ENCODE measurements around the gene PGAM4.

DNA sequence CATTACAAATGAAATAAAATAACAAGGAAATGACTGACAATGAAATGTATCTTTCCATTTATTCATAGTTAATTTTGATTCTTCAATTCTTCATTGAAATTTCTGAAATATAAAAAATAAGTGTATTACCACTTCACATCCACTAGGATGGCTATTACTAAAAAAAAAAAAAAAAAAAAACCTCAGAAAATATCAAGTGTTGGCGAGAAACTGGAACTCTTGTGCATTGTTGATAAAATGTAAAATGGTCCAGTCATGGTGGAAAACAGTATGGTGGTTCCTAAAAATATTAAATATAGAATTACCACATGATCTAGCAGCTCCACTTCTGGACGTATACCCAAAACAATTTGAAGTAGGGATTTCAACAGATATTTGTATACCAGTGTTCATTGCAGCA lies 22.9 kb downstream of the PGAM4 start:
- TF ChIP-seq, protein P1, sequence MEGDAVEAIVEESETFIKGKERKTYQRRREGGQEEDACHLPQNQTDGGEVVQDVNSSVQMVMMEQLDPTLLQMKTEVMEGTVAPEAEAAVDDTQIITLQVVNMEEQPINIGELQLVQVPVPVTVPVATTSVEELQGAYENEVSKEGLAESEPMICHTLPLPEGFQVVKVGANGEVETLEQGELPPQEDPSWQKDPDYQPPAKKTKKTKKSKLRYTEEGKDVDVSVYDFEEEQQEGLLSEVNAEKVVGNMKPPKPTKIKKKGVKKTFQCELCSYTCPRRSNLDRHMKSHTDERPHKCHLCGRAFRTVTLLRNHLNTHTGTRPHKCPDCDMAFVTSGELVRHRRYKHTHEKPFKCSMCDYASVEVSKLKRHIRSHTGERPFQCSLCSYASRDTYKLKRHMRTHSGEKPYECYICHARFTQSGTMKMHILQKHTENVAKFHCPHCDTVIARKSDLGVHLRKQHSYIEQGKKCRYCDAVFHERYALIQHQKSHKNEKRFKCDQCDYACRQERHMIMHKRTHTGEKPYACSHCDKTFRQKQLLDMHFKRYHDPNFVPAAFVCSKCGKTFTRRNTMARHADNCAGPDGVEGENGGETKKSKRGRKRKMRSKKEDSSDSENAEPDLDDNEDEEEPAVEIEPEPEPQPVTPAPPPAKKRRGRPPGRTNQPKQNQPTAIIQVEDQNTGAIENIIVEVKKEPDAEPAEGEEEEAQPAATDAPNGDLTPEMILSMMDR (IDR thresholded peaks at IDR 0.05): no peak
- no peak for TF ChIP-seq POLR2AphosphoS5 (IDR thresholded peaks at IDR 0.05)
- no peak for TF ChIP-seq POLR2A (IDR thresholded peaks at IDR 0.05)
- TF ChIP-seq EP300 (IDR thresholded peaks at IDR 0.05): no peak
